Suppressor macrophage (primary cell): Measurements from ENCODE around the gene BTBD3.

Source experiments
- DNase-seq, 4 experiments: peaks; one replicate each; pipeline ENCODE4 v3.0.0-alpha.2; 2020 to 2022

BTBD3 gene

GRCh38 chr20:11972478-11972877 lies 54.8 kb downstream of the BTBD3 start:
- no peak for DNase-seq
